Measurements from ENCODE around the gene HTR1B. TPM values are rescaled to one million over a fixed set of nuclear protein-coding genes. Genes with fewer than 3 reads are reported as not detected.
A peak's percentile ranks its signal among the peaks of the same experiment; 100 is the strongest.

The HTR1B gene
- total and polyA plus RNA-seq, 10 of the 15 experiments (the other 5 are each of a cell fraction or from before 2014, with no cell fraction given), result 0.98 TPM; not detected in 9

GRCh38 chr6:77464495-77464867 lies 1.2 kb upstream of the HTR1B start:
- H4K20me1 ChIP-seq (ENCODE audit: control insufficient read depth, insufficient read depth), result no peaks in the 10 kb centered on the region
- no TSS peak for BruUV-seq (replicated peaks)
- SMC1A ChIA-PET (ENCODE audit: uncharacterized antibody, unreplicated experiment), result interaction anchor here (0.6 to 4.1 kb wide), 18 partner anchors 8 to 1047 kb away, joined by 3 to 73 read pairs (median 4); partner anchors contain the start of gene MEI4
- TF ChIP-seq ZSCAN29 (IDR thresholded peaks at IDR 0.05), result no peak
- no peak for TF ChIP-seq HDAC2 (IDR thresholded peaks at IDR 0.05)
- no peak for TF ChIP-seq ZZZ3 (IDR thresholded peaks at IDR 0.05; ENCODE audit: control insufficient read depth, insufficient read length, low read depth)
- no peak for TF ChIP-seq DPF2 (IDR thresholded peaks at IDR 0.05)
- TF ChIP-seq JUND (IDR thresholded peaks at IDR 0.05; ENCODE audit: low read depth, low read length), result no peak
- no peaks in the 10 kb centered on the region for H3K36me3 ChIP-seq (ENCODE audit: control insufficient read depth in 2 of 2, insufficient read depth in 2 of 2, low read length in 1 of 2)
- FAIRE-seq (no peak), DNase-seq (ENCODE audit: low read depth, low spot score) (no peak), ATAC-seq (peak; percentile 1; the same call in 1 of the 3 replicates)
- no peak overlapping the region for H3K4me2 ChIP-seq (ENCODE audit: control insufficient read depth, insufficient read depth)
- POLR2A ChIA-PET, result no interaction called here
- peaks cover 12 to 16% of the 10 kb centered on the region in 2 experiments for H3K27me3 ChIP-seq (replicated peaks in 1 of 2; ENCODE audit: control insufficient read depth in 2 of 2, insufficient read depth in 2 of 2, low read length in 1 of 2)
- H3K4me1 ChIP-seq (ENCODE audit: control insufficient read depth, insufficient read depth, low read length), result no peaks in the 10 kb centered on the region
- no peak overlapping the region for H3K4me3 ChIP-seq
- RAD21 ChIA-PET (ENCODE audit: unreplicated experiment), result interaction anchor here (0.6 to 20.1 kb wide), 12 partner anchors 12 to 469 kb away, joined by 3 to 238 read pairs (median 4); no protein-coding TSS in a partner anchor
- no peak overlapping the region for H3K9ac ChIP-seq (ENCODE audit: control insufficient read depth, insufficient read depth, low read length)
- WGBS (ENCODE audit: insufficient coverage, insufficient replicate concordance, low lambda C conversion rate, missing lambda C conversion rate), result 75% methylated on average over 6 of the region's 8 CpGs
- H2AFZ ChIP-seq (ENCODE audit: control insufficient read depth, low read depth, low read length), result no peak overlapping the region
- no peaks in the 10 kb centered on the region for H3K79me2 ChIP-seq (ENCODE audit: control insufficient read depth, insufficient read depth, low read length)
- no peaks in the 10 kb centered on the region; the same call in 2 of the 3 replicates for H3K9me3 ChIP-seq (replicated peaks; ENCODE audit: control insufficient read depth, insufficient read depth, low read length)
- no peak overlapping the region for H3K27ac ChIP-seq (ENCODE audit: control insufficient read depth, insufficient read depth)
- intact Hi-C loops (cut with micrococcal nuclease; ENCODE audit: unreplicated experiment) (loop anchor here (10.0 kb wide), 2 partner anchors 350 to 1530 kb away; no protein-coding TSS in a partner anchor), in situ Hi-C loops (cut with MboI) (loop anchor here (10.0 kb wide), 2 partner anchors 1150 to 1530 kb away; no protein-coding TSS in a partner anchor)
- CTCF ChIA-PET, result interaction anchor here (0.6 to 6.6 kb wide), 15 partner anchors 13 to 1369 kb away, joined by 3 to 87 read pairs (median 4); no protein-coding TSS in a partner anchor

- Histone ChIP-seq H3K4me3 (no peak overlapping the region), H3K4me2 (ENCODE audit: control insufficient read depth, insufficient read depth) (no peak overlapping the region), H3K4me1 (ENCODE audit: control insufficient read depth, insufficient read depth, low read length) (no peaks in the 10 kb centered on the region), H3K36me3 (ENCODE audit: control insufficient read depth in 2 of 2, insufficient read depth in 2 of 2, low read length in 1 of 2) (no peaks in the 10 kb centered on the region), H3K9ac (ENCODE audit: control insufficient read depth, insufficient read depth, low read length) (no peak overlapping the region), H2AFZ (ENCODE audit: control insufficient read depth, low read depth, low read length) (no peak overlapping the region), H3K79me2 (ENCODE audit: control insufficient read depth, insufficient read depth, low read length) (no peaks in the 10 kb centered on the region), H4K20me1 (ENCODE audit: control insufficient read depth, insufficient read depth) (no peaks in the 10 kb centered on the region), H3K9me3 (replicated peaks; ENCODE audit: control insufficient read depth, insufficient read depth, low read length) (no peaks in the 10 kb centered on the region; the same call in 2 of the 3 replicates), H3K27me3 (replicated peaks in 1 of 2; ENCODE audit: control insufficient read depth in 2 of 2, insufficient read depth in 2 of 2, low read length in 1 of 2) (peaks cover 12 to 16% of the 10 kb centered on the region in 2 experiments), H3K27ac (ENCODE audit: control insufficient read depth, insufficient read depth) (no peak overlapping the region)
- BruUV-seq (replicated peaks), result no TSS peak
- in situ Hi-C loops (cut with MboI) (loop anchor here (10.0 kb wide), 2 partner anchors 1151 to 1529 kb away; no protein-coding TSS in a partner anchor), intact Hi-C loops (cut with micrococcal nuclease; ENCODE audit: unreplicated experiment) (loop anchor here (10.0 kb wide), 2 partner anchors 351 to 1529 kb away; no protein-coding TSS in a partner anchor)
- ChIA-PET RAD21 (ENCODE audit: unreplicated experiment) (interaction anchor here (0.6 to 20.1 kb wide), 10 partner anchors 13 to 1570 kb away, joined by 3 to 238 read pairs (median 5); no protein-coding TSS in a partner anchor), SMC1A (ENCODE audit: uncharacterized antibody, unreplicated experiment) (interaction anchor here (0.6 to 4.1 kb wide), 16 partner anchors 8 to 1048 kb away, joined by 3 to 73 read pairs (median 4); partner anchors contain the start of gene MEI4), CTCF (interaction anchor here (0.6 to 6.6 kb wide), 14 partner anchors 14 to 1369 kb away, joined by 3 to 87 read pairs (median 4); no protein-coding TSS in a partner anchor), POLR2A (no interaction called here)
- TF ChIP-seq FOXK2 (IDR thresholded peaks at IDR 0.05) (no peak), GATAD2B (conservative IDR thresholded peaks at IDR 0.05; ENCODE audit: low read depth) (peak; percentile 43; the same call in 1 of the 2 replicates), JUNB (IDR thresholded peaks at IDR 0.05) (no peak), BHLHE40 (IDR thresholded peaks at IDR 0.05; ENCODE audit: borderline replicate concordance in 1 of 2, low read depth in 2 of 2, low read length in 1 of 2) (0 out of 4 replicates have a peak, but pooled peaks of 1 of the 2 experiments have one; percentile 14)
- DNase-seq (ENCODE audit: low read depth, low spot score), result no peak
- 11% methylated on average over 35 of the region's 53 CpGs for WGBS (ENCODE audit: insufficient coverage, insufficient replicate concordance, low lambda C conversion rate, missing lambda C conversion rate)
- ATAC-seq, result peak; percentile 18
- FAIRE-seq, result no peak
Measured at GRCh38 chr6:77463861-77464494, 687 bp upstream of the HTR1B start.
